GM06990 (cell line): Measurements from ENCODE around the gene CTNNA2.

Source experiments
- DNase-seq: peaks from one replicate; pipeline ENCODE4 v3.0.0-alpha.2; 2011; ENCODE audit not compliant: insufficient read length; ENCODE audit errors: extremely low read depth
- H3K27me3 ChIP-seq: replicated peaks from 2 replicates; pipeline ENCODE4 v1.6.0; 2011; ENCODE audit warnings: low read length; ENCODE audit not compliant: control insufficient read depth, insufficient read depth
- H3K36me3 ChIP-seq: 2 replicates; pipeline ENCODE4 v1.5.1; 2011; ENCODE audit warnings: low read length; ENCODE audit not compliant: control insufficient read depth, insufficient read depth
- H3K4me3 ChIP-seq: replicated peaks from 2 replicates; pipeline ENCODE4 v1.5.1; 2011; ENCODE audit warnings: low read depth, mild to moderate bottlenecking, control low read depth, low read length
- CTCF ChIP-seq: IDR thresholded peaks from 2 replicates; pipeline ENCODE4 v1.5.1; 2011; ENCODE audit warnings: low read length, control low read depth, mild to moderate bottlenecking, inconsistent platforms; ENCODE audit not compliant: insufficient read depth, poor library complexity, severe bottlenecking

Gene CTNNA2

GRCh38 chr2:79941179-79941578 is 428.3 kb downstream of the CTNNA2 start:
- no peaks in the 10 kb centered on the region for H3K27me3 ChIP-seq
- no peak for DNase-seq
- no peaks in the 10 kb centered on the region for H3K36me3 ChIP-seq
- TF ChIP-seq CTCF, result no peak
- no peak overlapping the region for H3K4me3 ChIP-seq

- no peak overlapping the region for H3K4me3 ChIP-seq
- no peaks in the 10 kb centered on the region for H3K36me3 ChIP-seq
- no peaks in the 10 kb centered on the region for H3K27me3 ChIP-seq
- TF ChIP-seq CTCF, result no peak
- DNase-seq, result no peak
These were observed 431.4 kb downstream of the CTNNA2 start for GRCh38 chr2:79944205-79944604.

GRCh38 chr2:79945653-79946445 is 433.0 kb downstream of the CTNNA2 start:
- Histone ChIP-seq H3K4me3 (no peak overlapping the region), H3K36me3 (no peaks in the 10 kb centered on the region), H3K27me3 (no peaks in the 10 kb centered on the region)
- DNase-seq, result no peak
- TF ChIP-seq CTCF, result no peak

- no peak for TF ChIP-seq CTCF
- H3K36me3 ChIP-seq, result no peaks in the 10 kb centered on the region
- no peak for DNase-seq
These were observed 434.9 kb downstream of the CTNNA2 start for GRCh38 chr2:79947751-79948150.

GRCh38 chr2:79950526-79950925 is 437.7 kb downstream of the CTNNA2 start:
- Histone ChIP-seq H3K4me3 (no peak overlapping the region), H3K27me3 (no peaks in the 10 kb centered on the region), H3K36me3 (no peaks in the 10 kb centered on the region)
- no peak for DNase-seq
- no peak for TF ChIP-seq CTCF

More at GRCh38 chr2:79947751-79948150, 434.9 kb downstream of the CTNNA2 start:
- Histone ChIP-seq H3K27me3 (no peaks in the 10 kb centered on the region), H3K4me3 (no peak overlapping the region)
